GM11168 (cell line): ENCODE measurements around the gene C1QTNF8.
"Not testable (repeated sequence)": the region's sequence is repeated elsewhere in the genome, so short reads cannot be mapped to it uniquely, and the experiment has no call there.

Experiments
- in situ Hi-C: fragments of 300-500 bp; cut with MboI; formaldehyde crosslinking; loops from one replicate; pipeline ENCODE4 v1.12.0; 2022; ENCODE audit warnings: low sequenced_read_pairs; ENCODE audit not compliant: unreplicated experiment

C1QTNF8 gene

DNA sequence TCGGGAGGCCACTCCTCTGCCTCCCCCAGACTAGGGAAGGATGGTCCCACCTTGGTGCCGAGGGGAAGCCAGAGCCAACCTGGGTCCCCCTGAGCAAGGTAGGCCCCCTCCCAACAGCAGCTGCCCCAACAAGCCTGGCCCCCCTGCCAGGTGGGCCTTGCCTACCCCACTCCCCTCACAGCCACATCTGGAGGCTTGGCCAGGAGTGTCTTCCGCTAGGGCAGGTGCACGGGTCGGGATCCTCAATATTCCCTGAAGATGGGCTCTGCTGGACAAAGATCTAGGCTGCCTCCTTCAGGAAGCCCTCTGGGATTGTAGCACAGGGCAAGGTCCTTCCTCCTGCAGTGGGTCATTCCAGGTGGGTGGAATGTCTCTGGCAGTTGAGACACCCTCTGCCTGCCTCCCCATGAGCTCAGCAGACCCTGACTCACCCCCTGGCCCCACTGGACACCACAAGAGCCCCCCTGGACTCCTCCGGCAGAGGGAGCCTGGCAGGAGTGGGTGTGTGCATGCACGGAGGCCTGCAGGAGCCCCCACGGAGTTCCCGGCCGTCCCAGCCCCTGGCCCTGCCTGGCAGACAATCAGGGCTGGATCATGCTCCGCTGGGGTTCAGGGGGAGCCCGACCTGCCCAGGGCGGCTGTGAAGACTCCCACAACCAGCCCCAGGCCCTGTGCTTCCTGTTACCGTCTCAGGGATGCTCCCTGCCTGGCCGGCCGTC, 435 bp downstream of the C1QTNF8 start:
- in situ Hi-C loops, result no loop called here

DNA sequence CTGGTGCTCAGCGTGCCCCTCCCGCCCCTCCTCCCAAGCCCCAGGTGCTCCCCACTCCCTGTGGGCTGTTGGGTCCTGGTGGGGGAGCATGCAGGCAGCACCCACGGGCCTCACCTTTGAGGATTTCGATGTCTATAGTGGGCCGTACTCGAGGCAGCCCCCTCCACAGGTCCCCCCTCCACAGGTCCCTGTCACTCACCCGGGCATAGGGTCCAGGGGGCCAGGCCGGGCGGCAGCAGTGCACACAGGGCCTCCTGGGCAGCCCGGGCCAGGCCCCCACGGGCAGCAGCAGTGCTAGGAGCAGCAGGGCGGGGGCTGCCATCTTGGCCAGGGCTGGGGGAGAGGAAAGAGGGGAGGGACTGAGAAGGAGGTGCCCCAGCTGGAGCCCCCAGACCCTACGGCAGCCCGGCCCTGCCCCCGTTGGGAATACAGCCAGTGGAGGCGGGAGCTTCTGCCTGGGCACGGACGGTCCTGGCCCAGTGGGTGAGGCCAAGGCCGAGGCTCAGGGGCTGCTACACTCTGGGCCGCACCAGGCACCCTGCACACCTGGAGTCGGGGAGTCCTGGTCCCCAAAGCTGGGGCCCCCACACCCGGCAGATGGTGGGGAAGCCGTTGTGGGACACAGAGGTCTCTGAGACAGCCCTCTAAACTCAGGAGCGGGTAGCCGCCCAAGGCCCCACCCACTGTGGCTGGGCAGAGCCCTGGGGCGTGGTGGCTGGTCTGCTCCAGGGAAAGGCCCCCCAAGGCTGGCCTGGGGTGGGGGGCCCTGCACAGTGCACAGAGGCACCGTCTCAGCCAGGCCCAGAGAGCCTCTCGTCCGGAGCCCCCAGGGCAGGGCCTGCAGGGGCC, 1.2 kb downstream of the C1QTNF8 start:
- in situ Hi-C loops, result no loop called here

DNA sequence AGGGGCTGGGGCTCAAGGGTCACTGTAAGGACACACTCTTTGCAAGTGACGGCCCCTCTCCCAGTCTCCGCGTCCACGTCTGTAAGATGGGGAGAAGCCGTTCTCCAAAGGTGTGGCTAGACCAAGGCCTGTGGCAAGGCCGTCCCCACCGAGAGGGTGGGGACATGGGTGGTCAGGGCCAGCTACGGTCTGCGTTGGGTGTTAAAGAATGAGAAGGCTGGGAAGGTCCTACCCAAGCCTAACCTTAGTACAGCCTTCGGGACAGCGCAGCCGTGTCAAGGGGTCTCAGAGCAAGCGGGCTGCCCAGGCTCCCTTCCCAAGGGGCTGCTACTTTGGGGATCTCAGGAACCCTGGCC, 1.9 kb downstream of the C1QTNF8 start:
- in situ Hi-C loops, result no loop called here

DNA sequence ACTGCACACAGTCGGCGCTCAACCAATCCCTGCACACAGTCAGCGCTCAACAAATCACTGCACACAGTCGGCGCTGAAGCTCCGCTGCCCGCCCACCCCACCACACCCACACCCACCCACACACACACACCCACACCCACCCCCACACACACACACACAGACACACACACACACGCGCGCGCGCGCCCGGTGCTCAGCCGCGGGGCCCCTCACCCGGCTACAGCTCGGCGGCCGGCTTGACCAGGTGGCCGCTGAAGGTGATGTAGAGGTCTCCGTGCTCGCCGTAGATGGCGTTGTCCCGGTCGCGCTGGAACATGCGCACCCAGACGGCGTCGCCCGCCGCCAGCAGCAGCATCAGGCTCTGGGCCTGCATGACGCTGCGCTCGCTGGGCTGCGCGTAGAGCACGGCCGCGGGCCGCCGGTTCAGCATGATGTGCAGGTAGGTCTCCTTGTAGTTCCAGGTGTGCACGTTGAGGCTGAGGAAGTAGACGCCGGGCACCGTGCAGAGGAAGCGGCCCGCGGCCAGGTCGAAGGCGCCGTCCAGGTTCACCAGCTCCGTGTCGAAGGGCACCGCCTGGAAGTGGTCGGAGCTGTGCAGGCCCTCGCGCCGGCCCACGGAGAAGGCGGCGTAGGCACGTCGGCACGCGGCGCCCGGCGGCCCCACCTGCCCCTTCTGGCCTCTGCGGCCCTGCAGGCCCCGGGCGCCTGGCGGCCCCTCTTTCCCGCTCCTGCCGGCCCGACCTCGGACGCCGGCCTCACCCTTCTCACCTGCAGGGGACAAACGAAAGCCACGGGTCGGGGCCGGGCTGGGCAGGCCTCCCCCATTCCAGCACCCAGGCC, 2.5 kb downstream of the C1QTNF8 start:
- in situ Hi-C loops, result no loop called here

DNA sequence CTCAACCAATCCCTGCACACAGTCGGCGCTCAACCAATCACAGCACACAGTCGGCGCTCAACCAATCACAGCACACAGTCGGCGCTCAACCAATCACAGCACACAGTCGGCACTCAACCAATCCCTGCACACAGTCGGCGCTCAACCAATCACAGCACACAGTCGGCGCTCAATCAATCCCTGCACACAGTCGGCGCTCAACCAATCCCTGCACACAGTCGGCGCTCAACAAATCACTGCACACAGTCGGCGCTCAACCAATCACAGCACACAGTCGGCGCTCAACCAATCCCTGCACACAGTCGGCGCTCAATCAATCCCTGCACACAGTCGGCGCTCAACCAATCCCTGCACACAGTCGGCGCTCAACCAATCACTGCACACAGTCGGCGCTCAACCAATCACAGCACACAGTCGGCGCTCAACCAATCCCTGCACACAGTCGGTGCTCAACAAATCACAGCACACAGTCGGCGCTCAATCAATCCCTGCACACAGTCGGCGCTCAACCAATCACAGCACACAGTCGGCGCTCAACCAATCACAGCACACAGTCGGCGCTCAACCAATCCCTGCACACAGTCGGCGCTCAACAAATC, 3.3 kb downstream of the C1QTNF8 start:
- in situ Hi-C loops, result not testable (repeated sequence)

DNA sequence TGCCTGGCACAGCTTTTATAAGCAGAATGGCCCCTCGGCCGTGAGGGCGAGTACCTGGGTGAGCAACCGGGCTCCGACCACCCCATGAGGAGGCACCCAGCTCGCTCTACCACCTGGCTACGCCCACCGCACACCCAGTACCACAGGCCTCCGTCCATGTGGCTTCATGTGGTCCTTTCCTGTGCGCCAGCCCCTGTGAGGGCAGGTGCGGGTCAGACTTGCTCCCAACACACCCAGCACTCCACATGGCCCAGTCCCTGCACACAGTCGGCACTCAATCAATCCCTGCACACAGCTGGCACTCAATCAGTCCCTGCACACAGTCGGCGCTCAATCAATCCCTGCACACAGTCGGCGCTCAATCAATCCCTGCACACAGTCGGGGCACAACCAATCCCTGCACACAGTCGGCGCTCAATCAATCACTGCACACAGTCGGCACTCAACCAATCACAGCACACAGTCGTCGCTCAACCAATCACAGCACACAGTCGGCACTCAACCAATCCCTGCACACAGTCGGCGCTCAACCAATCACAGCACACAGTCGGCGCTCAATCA, 4.0 kb downstream of the C1QTNF8 start:
- in situ Hi-C loops, result no loop called here

DNA sequence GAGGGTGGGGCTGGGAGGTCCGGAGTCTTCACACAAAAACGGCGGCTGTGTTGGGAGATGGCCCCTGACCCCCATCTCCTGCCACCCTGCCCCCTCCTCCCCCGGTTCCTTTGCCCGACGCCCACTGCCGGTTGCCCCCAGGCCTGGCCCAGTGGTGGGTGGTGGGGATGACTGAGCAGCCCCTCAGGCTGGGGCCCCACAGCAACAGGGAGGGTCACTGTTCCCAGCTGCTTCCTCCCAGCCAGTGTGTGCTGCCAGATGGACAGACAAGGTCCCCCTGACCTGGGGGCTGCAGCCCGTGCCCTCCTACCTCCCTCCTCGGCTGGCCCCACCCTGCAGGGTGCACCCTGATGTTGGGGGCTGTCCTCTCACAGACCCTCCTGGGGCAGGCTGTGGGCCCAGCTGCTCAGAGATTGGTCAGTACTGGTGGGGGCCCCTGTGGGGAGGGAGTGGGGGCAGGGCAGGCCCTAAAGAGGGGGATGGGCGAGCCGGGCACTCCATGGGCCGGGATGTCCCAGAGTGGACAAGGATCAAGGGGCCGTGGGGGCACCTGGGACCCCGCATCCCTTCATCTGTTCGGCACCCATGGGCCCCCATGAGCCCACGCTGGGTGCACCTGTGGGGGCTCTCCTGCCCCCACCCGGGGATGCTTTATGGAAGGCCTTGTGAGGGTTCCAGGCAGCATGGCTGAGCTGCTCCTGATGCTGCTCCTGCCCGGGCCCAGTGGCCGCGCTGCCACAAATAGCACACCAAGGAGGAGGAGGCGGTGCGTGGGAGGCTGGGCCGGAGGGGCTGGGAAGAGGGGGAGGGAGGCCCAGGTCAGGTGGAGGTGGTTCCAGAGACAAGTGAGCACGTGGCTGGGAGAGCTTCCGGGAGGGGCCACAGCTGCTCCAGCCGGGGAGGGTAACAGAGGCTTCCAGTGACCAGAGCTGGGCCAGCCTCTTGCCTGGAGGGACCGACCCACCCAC, 5.1 kb downstream of the C1QTNF8 start:
- in situ Hi-C loops, result no loop called here

DNA sequence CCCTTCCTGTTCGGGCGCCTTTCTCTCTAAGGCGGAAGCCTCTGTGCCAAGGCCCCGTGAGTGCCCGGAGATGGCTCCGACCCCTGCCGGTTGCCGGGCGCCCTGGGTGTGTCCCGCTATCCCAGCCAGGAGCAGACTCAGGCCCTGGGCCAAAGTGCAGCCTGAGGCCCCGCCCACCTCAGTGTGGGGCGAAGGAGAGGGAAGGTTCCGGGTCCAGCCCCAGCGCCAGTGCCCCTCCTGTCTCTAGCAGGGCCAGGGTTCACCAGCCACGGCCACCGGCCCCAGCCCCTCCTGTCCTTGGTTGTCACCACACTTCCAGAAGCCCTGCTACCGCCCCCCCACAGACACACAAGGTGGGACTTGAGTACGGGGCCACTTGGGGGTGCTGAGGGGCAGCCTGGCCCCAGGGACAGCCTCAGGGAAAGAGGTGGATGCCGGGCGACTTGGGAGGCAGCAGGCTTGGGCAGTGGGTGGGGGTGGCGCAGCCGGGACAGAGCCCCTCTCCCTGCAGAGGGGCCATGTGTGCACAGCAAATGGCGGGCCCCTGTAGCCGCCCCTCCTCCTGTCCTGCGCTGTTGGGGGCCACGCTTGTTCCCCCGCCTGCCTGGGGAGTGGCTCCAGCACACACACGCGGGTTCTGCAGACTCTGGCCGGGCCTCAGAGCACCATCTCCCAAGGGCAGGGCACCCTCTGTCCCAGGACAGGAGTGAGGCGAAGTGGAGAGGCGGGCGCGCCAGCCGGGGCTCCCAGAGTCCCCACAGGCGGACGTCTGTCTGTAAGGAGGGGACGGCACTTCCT, 6.0 kb downstream of the C1QTNF8 start:
- in situ Hi-C loops, result no loop called here

DNA sequence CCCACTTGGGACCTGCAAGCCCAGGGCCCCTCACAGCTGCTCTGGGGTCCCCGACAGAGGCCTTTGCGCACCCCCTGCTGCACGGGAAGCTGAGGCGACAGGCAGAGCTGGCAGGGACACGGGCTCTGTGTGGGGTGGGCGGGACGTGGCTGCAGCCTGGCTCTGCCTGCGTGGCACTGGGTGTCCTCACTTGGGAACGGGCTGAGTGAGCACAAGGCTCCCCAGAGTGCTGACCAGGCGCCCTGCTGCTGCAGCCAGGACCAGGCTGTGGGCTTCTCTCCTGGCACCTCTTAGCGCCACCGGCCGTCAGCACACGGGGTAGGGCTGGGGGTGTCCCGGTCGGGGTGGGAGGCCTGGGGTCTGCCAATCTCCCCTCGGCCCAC, 6.6 kb downstream of the C1QTNF8 start:
- in situ Hi-C loops, result no loop called here

DNA sequence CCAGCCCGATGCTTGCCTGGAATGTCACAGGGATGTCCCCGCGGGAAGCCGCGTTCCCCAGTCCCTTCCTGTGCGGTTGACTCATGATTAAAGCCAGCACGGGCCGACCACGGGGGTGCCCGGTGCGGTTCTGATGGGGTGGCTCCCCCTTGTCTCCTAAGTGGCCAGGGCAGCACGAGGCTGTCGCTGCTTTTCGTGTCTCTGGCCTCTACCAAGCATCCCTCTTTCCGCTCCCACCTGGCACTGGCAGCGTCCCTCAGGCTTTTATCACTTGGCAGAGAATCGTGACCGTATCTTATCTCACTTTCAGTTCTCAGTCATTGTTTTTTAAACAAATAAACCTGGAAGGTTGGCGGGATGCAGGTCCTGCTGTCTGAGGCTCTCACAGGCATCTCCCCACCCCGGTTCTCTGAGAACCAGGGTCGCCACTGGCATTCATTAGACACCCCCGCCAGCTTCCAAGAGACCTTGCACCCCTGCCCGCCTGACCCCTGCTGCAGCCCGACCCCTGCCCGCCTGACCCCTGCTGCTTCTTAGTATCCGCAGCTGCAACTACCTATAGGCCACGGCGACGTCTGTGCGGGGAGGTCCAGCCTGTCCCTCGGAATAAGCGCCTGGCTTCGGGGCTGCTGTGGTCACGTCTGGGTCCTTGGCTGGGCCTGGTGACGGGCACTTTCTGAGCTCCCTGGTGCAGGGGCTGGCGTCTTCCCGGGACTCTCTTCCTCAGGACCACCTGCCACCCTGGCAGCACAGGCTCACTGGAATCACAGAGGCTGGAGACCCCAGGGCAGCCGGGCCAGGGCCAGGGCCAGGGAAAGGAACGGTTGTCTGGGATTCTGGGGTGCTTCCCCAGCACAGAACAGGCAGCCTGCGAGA, 7.5 kb downstream of the C1QTNF8 start:
- in situ Hi-C loops, result no loop called here

DNA sequence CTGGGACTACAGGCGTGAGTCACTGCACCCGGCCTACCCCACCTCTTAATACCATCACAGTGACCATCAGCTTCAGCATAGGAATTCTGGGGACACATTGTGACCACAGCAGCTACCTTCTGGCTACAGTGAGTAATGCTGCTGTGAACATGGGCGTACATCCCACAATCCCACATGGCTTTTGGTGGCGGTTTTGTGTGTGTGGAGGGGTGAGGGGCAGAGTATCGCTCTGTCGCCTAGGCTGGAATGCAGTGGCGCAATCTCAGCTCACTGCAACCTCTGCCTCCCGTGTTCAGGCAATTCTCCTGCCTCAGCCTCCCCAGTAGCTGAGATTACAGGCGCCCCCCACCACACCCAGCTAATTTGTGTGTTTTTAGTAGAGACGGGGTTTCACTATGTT, 9.6 kb downstream of the C1QTNF8 start:
- in situ Hi-C loops, result not testable (repeated sequence)

DNA sequence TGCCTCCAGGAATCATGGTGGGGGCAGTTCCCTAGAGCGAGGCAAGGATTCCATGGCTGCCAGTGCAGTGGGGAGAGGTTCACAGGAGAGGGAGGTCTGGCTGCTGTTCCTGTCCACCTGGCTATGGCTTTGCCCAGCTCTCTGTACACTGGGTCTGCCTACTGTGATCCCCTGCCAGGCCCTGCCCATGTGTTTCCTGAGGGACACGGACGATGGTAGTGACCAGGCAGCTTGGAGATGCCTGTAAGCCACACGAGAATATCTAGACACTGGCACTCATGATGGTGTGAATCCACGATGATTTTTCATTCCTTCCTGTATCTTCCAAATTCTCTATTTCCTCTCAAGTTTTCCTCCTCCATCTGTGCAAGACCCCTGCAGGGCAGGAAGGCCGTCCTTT, 11.1 kb downstream of the C1QTNF8 start:
- in situ Hi-C loops, result no loop called here

DNA sequence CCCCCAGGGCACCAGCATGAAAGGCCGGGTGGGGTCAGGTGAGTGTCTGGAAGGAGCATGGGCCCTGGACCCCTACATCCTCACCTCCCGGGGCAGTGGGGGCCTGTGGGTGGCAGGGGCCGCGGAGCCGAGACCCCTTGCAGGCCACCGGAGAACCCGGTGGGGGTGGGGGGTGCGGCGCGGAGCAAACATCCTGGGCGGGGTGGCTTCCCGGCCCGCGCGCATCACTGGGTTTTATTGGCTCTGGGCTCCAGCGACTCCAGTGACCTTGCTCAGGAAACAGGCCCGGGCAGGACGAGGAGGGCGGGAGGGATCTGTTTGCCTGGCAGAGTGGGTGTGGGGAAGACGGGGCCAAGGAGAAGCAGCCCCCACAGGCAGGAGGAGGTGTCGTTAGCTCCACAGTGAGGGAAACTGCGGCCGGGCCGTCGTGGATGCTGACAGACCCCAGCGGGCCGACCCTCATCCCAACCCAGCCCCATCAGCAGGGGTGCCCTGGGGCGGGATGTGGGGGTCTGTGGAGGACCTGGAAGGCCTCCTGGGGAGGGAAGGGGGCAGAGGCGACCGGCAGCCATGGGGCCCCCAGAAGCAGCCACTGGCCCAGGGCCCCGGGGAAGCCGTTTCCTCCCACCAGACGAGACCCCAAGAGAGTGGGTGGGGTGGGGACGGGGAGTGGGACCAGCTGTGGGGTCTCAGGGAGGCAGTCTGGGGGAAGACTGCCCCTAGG, 12.9 kb downstream of the C1QTNF8 start:
- in situ Hi-C loops, result no loop called here

DNA sequence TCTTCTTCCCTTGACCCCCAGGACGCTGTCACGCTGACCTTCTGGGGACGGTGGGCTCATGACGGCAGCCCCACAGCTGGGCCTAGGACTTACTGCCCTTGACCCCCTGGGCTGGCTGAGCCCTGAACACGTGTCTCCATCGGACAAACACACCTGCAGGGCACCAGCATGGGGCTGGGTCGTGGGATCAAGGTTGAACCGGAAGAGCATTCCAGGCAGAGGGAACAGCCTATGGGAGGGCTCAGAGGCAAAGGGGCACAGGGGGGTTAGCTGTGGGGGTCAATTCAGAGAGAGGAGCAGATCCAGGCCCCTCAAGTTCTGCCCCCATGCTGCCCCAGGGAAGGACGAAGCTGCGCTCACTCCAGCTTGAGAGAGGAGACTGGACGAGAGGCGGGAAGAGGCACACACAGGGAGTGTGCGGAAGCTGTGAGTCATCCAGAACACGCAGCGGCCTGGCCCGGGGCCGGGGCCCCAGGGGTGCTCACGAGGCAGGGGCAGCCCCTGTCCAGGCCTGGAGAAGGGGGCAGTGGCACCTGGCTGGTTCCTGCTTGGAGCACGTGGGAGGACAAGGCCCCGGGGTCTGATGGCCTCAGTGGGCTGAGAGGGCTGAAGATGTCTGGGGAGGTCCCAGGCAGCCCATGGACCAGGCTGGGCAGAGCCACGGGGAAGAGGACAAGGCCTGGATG, 13.6 kb downstream of the C1QTNF8 start:
- in situ Hi-C loops, result no loop called here

DNA sequence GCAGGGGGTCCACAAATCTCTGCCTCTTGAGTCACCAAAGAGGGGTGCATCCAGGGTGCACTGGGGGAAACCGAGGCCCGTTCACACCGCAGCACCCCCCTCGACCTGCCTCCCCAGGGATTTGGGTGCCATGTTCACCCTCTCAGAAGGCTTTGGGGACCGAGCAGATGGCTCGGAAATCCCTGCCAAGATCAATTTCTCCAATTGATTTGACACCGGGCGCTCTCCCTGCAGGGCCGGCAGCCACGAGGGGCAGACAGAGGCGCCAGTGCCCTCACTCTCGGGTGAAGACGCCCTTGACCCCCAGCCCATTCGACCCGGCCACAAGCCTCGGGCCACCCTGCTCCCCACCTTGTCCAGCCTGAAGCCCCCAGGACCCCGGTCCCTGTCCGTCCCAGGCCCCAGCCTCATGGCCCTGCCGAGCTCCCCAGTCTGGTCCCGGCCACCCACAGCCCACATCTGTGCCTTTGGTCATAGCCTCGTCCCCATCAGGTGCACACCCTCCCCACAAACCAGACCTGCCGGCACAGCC, 14.2 kb downstream of the C1QTNF8 start:
- in situ Hi-C loops, result no loop called here
